Right lobe of liver (tissue), 6 donors: ENCODE results near the gene INO80C. TPM values are rescaled to one million over a fixed set of nuclear protein-coding genes. Genes with fewer than 3 reads are reported as not detected.

Source experiments
- ATAC-seq, 4 donors: fragments of 200-7000 bp; cut with Tn5 transposase; one replicate each; pipeline ENCODE4 v1.9.1; 2020; ENCODE audit warnings: mild to moderate bottlenecking in 4 of 4, moderate library complexity in 4 of 4
- DNase-seq, 3 donors: peaks; one replicate each; pipeline ENCODE4 v3.0.0-alpha.2; 2020
- H3K27ac ChIP-seq, 3 donors: fragments of 200-600 bp; one replicate each; pipeline ENCODE4 v1.8.0; 2022
- H3K27me3 ChIP-seq, 2 donors: fragments of 200-600 bp; one replicate each; pipeline ENCODE4 v1.8.0; 2022
- H3K36me3 ChIP-seq, 4 donors: fragments of 200-600 bp; sonication (generic) in 1 of 4; one replicate each; pipeline versions ENCODE4 v1.5.1 to v1.8.0; 2017 to 2022; ENCODE audit warnings: control low read depth in 1 of 4
- H3K4me1 ChIP-seq, 4 donors: fragments of 200-600 bp; sonication (generic) in 1 of 4; one replicate each; pipeline versions ENCODE4 v1.5.1 to v1.8.0; 2017 to 2022; ENCODE audit warnings: control low read depth in 1 of 4
- H3K4me3 ChIP-seq, 3 donors: fragments of 200-600 bp; one replicate each; pipeline ENCODE4 v1.8.0; 2022
- H3K9me3 ChIP-seq, 4 donors: fragments of 200-600 bp; sonication (generic) in 1 of 4; one replicate each; pipeline versions ENCODE4 v1.5.1 to v1.8.0; 2017 to 2022; ENCODE audit warnings: control low read depth in 1 of 4
- CTCF ChIP-seq, 4 donors: fragments of 200-600 bp in 3 of 4; fragments of 450-650 bp in 1 of 4; IDR thresholded peaks; one replicate each; pipeline versions ENCODE4 v1.5.1 to v1.8.0; 2016 to 2022; ENCODE audit warnings: antibody characterized with exemption in 4 of 4, mild to moderate bottlenecking in 2 of 4
- POLR2A ChIP-seq: fragments of 450-650 bp; IDR thresholded peaks from one replicate; pipeline ENCODE4 v1.6.1; 2017; ENCODE audit warnings: antibody characterized with exemption, mild to moderate bottlenecking
- WGBS: methylation state at CpG from one replicate; pipeline ENCODE4 v1.1.6; 2018; ENCODE audit warnings: low coverage, low lambda C conversion rate; ENCODE audit not compliant: insufficient coverage; ENCODE audit errors: missing lambda C conversion rate; 5-methylcytosine and 5-hydroxymethylcytosine counted together
- intact Hi-C, 2 donors: fragments of 100-400 bp; cut with DNase I; formaldehyde crosslinking; loops; one replicate each; pipeline versions ENCODE4 v1.11.2 to v1.14.1; 2022
- total RNA-seq, 6 experiments: library from RNA; depleted of rRNA in 2 of 6; stranded (reverse); fragments of >200 nt in 2 of 6; fragmentation: NEBNext Ultra II Directional in 3 of 6; extraction: Animal tissue kit (Norgen Biotek cat#: 25700) in 3 of 6; gene quantifications; one replicate each; pipeline versions ENCODE4 v1.1.0 to v1.2.4, GENCODE V29; 2016 to 2023
- donor health status: DM: no; HTN: yes; CAD: no.
- donor health status: DM: no; HTN: no; CAD: no.
- donor health status: DM: no; HTN: no; CAD: no.
- donor health status: DM: no; HTN: yes; CAD: no.
- donor health status: DM: no; HTN: yes; CAD: no.

Gene INO80C
- total RNA-seq, 6 experiments from 2014 or later = 6.4 to 12.7 (median 9.7) TPM

GRCh38 chr18:35443847-35444246 is 53.9 kb downstream of the INO80C start:
- TF ChIP-seq CTCF (IDR thresholded peaks at IDR 0.05) (no peak), POLR2A (no peak)
- 43% methylated on average over 2 of the region's 2 CpGs for WGBS
- intact Hi-C loops = no loop called here
- H3K4me1 ChIP-seq = no peaks in the 10 kb centered on the region
- no peak for DNase-seq
- H3K36me3 ChIP-seq = no peaks in the 10 kb centered on the region
- no peak overlapping the region for H3K27ac ChIP-seq
- H3K4me3 ChIP-seq = no peak overlapping the region
- no peaks in the 10 kb centered on the region for H3K27me3 ChIP-seq
- ATAC-seq = no peak
- H3K9me3 ChIP-seq = no peaks in the 10 kb centered on the region

GRCh38 chr18:35443434-35443833 is 54.3 kb downstream of the INO80C start:
- ATAC-seq = peak in 1 of 4 donors; percentile 19
- Histone ChIP-seq H3K4me1 (no peaks in the 10 kb centered on the region), H3K36me3 (no peaks in the 10 kb centered on the region), H3K9me3 (no peaks in the 10 kb centered on the region), H3K4me3 (no peak overlapping the region), H3K27me3 (no peaks in the 10 kb centered on the region), H3K27ac (no peak overlapping the region)
- TF ChIP-seq POLR2A (no peak), CTCF (IDR thresholded peaks at IDR 0.05) (no peak)
- DNase-seq = no peak
- intact Hi-C loops = no loop called here
- WGBS = 69% methylated on average over 3 of the region's 3 CpGs

- TF ChIP-seq CTCF (IDR thresholded peaks at IDR 0.05) (no peak), POLR2A (no peak)
- Histone ChIP-seq H3K4me3 (no peak overlapping the region), H3K27ac (no peak overlapping the region), H3K9me3 (no peaks in the 10 kb centered on the region), H3K4me1 (no peaks in the 10 kb centered on the region), H3K36me3 (no peaks in the 10 kb centered on the region), H3K27me3 (no peaks in the 10 kb centered on the region)
- intact Hi-C loops = no loop called here
- ATAC-seq (no peak), DNase-seq (no peak)
- WGBS = 68% methylated on average over 4 of the region's 5 CpGs
Observed at GRCh38 chr18:35442701-35443100, 55.1 kb downstream of the INO80C start.

GRCh38 chr18:35441857-35442595 is 55.7 kb downstream of the INO80C start:
- TF ChIP-seq CTCF (IDR thresholded peaks at IDR 0.05) = no peak
- no peak for TF ChIP-seq POLR2A
- 77% methylated on average over 9 of the region's 9 CpGs for WGBS
- Histone ChIP-seq H3K36me3 (no peaks in the 10 kb centered on the region), H3K4me3 (no peak overlapping the region), H3K4me1 (no peaks in the 10 kb centered on the region), H3K27me3 (no peaks in the 10 kb centered on the region), H3K9me3 (no peaks in the 10 kb centered on the region), H3K27ac (no peak overlapping the region)
- no peak for ATAC-seq
- intact Hi-C loops = no loop called here
- no peak for DNase-seq
